ENCODE measurements around the gene SOHLH1.

SOHLH1 gene

DNA sequence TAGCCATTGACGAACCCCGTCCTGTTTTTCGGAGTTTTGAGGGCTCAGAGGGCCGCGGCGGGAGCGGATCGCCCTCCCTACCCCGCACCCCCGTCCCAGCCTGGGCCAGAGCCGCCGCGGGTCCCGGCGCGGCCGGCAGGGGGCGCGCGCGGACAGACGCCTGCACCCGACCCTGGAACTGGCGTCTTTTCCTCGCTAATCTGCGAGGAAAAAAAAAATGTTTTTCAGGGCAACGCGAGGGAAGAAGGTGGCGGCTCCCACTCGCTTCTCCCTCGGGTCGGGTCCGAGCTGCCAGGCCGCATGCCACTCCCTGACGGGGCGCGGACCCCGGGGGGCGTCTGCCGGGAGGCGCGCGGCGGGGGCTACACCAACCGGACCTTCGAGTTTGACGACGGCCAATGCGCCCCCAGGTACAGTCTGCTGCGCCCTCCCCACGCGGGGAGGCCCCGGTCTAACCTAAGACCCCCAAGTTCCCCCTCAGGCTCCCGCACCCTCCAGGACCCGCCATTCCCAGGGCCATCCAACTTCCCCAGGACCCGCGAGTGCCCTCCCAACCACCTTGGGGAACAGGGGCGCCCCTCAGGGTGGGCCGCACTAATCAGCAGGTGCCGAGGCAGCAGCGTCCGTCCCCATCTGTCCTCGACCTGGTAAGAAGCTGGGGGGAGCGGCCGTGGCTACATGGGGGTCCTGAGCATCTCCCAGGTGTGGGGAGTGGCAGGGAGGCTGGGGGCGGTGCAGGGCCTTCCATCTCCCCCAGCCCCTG is 2.9 kb upstream of the SOHLH1 start, which contains the start of gene KCNT1:
Gene KCNT1, plus strand, starts transcription at position 227 of the 763 bp plus-strand sequence. Its CDS starts 74 bp downstream, at position 301.
- DNase-seq = peak in 1 of 2 experiments; percentile 13

DNA sequence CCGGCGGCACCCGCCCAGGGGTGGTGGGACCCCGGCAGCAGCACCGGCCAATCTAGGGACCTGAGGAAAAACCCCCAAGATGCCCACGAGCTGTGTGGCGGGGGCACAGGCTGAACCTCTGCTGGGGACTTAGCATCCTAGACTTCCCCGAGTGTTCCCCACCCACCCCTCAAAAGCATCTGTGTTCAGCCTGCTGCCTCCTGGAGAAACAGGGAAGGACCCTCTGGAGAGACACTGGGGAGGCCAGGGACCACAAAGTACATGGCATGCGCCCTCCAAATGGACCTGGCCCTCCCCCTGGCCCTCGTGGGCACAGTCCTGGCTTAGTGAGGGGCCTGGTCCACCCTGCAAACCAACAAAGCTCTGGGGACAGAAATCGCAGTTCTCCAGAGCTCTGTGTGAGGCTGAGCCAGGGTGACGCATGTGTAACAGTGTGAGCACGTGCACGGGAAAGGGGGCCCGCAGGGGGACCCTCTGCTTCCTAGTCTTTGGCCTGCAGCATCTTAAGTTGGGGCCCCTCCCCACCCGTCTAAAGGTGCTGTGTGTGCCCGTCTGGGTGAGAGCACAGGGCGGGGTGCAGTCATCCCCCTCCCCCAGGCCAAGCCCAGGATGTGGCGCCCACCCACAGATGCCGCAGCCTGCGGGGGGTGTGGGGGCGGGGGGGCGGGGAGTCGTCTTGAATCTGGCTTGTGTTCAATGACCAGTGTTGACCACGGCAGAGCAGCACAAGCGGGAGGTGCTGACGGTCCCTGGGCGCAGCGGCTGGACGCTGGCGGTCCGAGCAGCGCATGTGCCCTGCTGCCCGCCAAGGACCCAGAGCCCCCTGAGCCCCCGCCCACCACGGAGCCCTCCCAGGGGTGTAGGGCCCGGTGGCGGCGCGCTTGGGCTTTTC is 2.0 kb upstream of the SOHLH1 start:
- DNase-seq = no peak

DNA sequence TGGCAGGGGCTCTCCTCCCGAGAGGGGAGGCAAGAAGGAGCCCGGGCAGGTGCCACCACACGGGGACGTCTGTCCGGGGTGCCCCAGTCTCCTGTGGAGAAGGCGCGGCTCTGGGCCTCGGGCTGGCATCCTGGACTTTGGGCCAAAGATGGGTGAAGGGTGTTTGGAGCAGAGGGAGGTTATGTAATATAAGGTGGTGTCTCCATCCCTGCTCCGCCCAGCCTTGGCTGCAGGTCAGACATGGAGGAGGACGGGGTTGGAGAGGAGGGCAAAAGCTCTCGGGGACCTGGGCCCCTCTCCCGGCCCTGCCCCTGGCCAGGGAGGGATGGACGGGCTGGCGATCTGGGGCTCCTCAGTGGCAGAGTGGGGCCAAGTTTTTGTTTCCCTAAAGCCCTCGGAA is 1.2 kb upstream of the SOHLH1 start:
- no peak for DNase-seq

DNA sequence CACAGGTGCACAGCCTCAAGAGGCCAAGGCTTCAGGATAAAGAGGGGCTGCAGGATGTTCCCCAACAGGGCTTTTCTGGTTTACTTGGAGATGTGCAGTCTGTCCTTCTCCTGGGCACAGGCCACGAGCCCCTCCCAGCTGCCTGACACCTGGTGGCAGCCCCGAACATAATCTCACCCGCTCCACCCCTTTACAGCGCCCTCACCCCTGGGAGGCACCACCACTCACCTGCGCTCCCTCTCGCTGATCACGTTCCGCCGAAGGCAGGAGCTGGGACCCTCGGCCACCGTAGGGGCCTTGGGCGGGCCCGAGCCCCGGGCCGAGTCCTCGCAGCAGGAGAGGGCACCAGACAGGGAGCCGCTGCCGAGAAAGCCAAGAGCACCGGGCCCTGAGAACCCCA is 514 bp downstream of the SOHLH1 start:
- DNase-seq = no peak

DNA sequence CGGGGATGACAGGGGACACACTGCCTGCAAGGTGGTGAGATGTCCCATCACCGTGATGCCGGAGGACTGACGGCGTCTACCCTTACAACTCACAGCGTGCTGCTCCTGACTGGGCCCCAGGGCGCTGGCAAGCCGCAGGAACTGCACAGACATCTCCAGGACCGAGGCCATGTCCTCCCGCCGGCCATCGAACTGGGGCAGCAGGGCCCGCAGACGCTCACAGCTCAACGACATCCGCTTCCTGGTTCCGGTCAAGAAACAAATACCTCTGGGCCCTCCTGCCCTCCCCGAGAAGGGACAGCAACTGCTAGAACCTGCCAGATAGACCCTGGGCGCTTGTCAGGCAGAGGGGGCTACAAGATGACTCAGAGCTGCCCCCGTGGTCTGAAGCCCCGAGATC is 1.0 kb downstream of the SOHLH1 start:
- no peak for DNase-seq

DNA sequence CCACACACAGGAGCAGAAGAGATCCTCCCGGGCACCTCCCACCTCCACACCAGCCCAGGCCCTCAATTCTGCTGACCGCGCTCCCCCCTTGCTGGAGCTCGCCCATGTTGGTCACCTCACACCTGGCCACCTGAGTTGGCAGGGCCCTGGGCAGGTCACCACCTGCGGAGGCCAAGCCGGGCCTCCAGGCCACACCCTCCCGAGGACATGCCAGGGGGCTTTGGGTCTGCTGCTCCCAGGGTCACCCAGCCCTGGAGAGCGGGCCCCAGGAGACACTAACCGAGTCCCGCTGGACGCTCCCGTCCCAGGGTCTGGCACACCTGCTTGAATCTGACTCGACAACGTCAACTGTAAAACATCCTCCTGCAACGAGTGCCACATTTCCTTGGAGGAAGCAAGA is 2.1 kb downstream of the SOHLH1 start:
- DNase-seq = no peak

DNA sequence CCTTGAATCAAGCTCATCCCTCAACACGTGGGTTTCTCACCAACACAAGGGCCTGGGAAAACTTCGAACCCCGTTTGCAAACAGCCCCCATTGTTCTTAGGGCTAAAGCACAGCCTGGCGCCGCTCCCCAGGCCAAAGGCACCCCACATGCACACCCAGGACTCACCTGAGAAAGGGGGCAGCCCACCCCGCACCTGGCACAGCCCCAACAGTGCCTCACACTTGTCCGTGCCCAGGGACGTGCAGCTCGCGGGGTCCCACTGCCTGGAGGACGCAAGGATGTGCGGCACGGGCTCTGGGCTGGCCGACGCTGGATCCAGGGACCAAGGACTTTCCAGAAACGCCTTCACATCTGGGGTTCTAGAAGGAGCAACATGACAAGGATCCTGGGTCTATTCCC is 2.8 kb downstream of the SOHLH1 start:
- no peak for DNase-seq

DNA sequence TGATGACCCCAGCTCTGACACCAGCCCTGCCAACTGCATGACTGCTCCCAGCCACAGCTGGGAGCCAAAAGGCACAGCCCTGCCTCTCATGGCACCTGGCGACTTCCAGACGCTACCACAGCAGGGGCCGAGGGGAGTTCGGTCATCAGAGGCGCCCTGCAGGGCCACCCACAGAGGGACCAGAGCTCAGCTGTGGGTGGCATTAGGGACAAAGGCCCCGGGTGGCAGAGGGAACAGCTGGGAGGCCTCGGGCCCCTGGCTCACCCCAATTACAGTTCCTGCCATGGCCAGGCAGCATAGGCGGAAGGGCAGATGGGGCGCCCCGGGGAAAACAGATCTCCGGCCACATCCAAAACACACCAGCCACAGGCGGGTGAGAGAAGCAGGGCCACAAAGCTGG is 3.6 kb downstream of the SOHLH1 start:
- DNase-seq = no peak

DNA sequence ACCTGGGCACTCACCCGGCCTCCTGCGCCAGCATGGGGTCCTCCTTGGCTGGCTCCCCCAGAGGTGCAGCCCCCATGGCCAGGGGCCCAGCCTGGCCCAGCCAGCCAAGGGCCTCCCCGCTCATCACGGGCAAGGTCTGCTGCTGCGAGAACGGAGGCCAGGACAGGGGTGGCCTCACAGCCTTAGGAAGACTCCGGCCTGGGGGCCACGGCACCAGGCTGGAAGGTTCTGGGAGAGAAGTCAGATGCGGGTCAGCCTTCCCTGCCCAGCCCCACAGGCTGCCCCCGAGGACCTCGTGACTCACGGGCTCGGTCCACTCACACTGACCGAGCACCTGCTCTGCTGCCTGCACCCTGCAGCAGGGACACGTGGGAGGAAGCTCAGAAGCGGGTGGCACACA is 4.2 kb downstream of the SOHLH1 start:
- DNase-seq = no peak

DNA sequence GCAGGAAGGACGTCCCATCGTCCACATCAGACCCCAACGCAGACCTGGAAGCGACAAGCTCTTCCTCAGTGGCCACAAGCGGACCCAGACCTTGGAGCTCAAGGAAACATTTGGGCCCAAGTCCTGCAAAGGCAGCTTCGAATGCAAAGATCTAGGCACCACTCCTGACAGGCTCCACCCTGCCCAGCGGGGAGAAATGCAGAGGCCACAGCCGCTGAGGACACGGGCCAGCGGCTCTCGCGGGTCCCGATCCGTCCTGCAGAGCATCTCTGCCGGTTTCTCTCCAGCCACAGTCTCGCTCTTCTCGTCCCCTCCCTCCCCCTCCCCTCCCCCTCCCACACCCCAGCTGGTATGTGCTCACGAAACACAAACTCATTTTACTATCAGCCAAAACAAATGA is 4.9 kb downstream of the SOHLH1 start:
- DNase-seq = no peak

DNA sequence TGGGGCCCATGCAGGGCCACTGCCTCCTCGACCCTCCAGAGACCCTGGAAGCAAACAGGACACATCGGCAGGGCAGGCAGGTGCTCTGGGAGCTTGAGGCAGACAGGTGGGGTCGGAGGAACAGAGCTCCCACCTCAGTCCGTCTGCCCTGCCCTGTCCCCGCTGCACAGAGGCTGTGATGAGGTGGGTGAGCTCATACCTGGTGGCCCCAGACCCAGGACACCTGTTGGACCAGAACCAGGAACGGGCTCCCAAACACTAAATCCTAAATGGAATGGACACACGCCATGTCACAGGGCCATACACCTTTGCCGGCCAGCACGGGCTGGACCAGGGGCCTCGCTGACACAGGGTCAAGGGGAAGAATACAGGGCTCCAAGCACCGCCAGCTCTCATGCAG is 5.5 kb downstream of the SOHLH1 start:
- DNase-seq = no peak

DNA sequence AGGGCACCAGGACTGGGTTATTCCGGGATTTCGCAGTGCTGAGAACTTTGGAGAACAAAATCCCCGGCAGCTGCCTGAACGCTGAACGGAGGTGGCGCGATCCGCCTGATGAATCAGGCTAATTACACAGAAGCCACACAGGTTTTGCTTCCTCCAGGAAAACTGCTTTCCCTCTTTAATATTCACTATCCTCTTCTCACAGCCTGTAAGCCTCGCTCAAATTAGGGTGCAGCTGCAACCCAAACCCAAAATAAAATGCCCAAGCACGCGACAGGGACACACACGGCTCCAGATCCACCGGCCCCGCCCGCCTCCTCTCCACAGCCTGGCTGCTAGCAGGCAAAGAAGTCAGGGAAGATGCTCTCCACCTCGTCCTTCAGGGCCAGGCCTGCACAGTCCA is 6.0 kb downstream of the SOHLH1 start:
- DNase-seq = no peak

DNA sequence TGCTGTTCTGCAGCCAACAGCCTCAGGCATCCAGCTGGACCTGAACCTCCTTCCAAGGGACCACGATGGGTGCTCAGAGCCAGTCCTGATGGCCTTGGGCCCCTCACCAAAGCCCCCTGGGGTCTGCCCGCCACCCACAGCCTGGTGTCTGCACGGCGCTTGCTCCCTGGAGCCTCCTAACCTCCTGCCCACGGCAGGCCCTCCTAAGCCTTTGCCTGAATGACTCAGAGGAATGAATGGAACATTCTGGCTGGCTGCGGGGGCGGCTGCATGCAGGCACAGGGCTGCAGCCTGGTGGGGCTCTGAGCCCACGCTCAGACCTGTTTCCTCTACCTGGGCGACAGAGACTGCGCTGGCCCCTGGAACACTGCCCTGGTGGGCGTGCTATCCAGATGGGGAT is 6.9 kb downstream of the SOHLH1 start:
- no peak for DNase-seq

DNA sequence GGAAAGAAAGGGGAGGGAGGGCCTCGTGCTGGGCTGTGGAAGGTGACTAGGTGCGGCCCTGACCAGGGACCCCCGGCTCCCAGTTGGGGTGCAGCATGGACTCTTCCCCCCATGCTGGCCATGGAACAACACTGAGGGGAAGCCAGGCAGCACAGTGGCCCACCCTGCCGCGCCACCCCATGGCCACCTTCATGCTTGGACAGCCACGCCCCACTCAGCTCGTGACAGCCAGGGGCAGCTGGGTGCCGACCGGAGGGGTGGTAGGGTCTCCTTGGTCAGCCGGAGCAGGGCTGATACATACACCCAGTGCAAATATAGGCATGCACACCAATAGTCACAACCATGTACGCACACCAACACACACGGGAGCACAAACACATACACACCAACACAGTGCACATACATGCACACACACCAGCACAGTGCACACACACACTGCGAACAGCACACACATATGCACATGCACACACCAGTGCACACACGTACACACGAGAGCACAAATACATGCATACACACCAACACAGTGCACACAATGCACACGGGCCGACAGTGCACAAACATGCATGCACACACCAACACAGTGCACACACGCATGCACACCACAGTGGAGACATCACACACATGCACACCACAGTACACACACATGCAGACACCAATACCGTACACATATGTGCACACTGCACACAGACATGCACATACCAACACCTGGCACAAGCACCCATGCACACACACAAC is 8.3 kb downstream of the SOHLH1 start:
- DNase-seq = no peak

DNA sequence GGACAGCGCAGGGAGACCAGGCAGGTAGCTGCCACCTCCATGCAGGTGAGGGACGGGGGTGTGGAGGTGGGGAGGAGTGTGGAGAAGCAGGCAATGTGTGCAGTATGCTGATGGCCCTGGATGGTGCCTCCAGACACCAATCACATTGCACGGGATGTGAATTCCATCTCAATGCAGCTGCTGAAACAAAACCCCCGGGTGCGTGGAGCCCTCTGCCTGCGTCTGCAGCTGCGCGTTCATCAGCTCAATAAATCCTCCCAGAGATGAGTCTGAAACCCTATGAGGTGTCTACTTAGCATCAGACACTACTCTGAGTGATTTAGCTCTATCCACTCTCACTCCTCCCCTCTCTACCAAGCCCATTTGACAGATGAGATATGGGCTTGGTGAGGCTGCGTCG is 10.3 kb downstream of the SOHLH1 start:
- no peak for DNase-seq

DNA sequence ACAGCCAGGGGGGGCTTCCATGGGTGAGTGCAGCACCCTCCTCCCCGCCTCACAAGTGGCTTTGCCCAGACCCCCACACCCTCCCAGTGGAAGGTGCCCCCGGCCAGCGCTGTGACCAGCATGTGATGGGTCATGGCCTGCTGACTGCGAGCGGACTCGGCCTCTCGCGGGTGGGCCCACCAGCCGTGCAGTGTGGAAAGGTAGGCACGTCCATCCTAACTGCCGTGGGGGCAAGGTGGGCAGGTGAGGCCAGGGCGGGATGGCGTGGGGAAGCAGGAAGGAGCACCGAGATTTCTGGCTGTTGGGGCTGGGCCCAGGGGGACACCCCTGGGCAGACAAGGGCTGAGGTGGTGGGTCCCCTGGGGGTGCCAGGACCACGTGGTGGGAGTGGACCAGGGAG is 12.1 kb downstream of the SOHLH1 start:
- no peak for DNase-seq

DNA sequence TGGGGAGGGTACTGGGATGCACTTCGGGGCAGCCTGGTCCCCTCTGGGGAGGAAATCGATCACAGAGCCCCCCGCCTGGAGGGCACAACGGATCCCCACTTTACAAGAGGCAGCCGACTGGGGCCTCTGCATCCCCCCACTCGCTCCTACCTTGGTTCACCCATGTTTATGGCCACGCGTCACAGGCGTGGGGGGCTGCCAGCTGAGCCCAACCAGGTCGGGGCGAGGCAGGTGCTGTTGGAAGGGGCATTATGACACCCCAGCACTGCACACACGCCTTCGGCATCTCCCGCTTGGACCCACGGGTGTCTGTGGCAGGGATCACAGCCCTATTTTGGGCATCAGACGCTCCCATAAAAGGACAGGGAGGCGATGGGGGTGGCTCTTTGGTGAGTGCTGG is 14.6 kb downstream of the SOHLH1 start:
- no peak for DNase-seq

DNA sequence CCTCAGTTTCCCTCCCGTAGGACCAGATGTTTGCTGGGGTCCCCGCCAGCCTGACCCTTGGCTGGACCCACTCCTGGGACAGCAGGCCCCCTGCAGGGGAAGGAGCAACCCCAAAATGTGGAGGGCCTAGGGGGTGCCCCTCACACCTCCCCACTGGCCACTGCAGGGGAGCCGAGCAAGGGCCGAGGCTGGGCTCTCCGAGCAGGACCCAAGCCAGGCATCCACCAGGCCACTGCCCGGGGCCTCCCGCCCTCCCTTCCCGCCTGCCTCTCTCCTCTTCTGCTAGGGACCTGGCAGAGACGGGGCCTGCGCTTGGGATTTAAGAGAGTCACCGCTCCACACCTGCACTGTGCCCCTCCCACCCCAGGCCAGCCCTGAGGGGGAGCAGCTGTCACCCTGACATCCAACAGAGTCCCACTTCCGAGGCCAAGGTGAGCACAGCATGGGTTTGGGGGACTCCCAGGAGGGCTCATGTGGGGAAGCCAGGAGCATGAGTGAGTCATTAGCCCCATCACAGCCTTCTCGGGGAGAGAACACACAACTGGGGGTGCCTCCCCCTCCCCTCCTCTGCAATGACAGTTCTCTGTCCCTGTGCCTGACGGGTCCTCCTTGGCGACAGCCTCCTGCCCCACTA is 15.8 kb downstream of the SOHLH1 start:
- no peak for DNase-seq

DNA sequence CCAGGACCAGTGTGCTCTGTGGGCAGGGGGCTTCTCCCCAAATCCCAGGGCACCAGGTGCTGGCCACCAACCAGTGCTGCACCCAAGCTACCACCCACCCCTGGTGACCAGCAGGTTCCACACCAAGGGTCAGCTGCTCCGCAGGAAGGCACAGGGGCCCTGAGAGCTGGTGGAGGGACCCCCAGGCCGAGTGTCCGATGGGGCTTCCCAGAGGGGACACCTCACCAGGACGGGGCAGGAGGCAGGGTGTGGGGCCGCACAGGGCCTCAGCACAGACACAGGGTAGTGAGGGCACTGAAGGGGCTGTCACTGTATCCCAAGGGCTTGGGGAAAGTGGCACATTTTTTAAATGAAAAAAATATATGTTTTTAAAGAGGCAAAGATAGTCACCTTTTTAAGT is 18.1 kb downstream of the SOHLH1 start:
- no peak for DNase-seq

DNA sequence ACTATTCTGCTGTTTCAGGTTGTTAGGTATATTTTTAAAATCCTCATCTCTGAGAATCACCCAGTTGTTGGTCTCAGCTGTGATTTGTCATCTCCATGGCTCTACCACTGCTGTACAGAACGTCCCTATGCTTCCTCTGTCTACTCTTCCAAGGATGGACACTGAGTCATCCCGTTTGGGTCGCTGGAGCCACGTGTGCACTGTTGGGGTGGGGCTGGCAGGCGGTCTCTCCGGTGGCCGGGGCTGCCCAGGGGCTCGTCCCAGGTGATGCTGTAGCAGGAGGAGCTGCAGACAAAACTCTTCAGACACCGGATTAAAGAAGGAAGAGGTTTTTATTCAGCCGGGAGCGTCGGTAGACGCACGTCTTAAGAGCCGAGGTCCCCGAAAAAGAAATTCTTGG is 19.2 kb downstream of the SOHLH1 start:
- no peak for DNase-seq

DNA sequence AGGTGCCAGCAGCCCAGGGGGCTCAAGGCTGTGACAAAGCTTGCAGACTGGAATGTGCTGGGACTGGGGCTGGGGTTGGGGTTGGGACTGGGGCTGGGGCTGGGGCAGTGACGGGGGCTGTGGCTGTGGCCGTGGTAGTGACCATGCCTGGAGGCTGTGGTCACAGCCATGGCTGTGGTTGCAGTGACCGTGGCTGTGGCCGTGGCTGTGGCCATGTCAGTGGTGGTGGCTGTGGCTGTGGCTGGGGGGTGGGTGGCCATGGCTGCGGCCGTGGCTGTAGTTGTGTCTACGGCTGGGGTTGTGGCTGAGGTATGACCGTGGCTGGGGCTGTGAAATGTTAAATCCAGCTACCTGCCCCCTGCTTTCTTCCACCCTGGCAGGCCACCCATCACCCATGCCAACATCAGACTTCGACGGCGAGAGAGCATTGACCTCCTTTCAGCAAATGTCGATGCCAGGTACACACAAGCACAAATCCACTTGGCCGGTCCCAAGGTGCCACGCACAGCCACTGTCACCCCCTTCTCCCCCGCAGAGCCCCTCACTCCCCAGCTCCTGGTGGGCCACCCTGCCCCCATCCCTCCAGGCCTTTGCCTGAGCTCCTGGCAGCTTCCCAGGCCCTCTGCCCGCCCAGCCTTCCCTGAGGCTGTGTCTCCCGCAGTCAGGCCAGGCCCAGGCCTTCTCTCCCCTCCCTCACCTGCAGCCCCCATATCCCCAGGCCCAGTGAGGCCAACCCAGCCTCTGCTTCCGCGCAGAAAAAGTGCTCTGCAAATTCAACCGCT is 20.9 kb downstream of the SOHLH1 start:
- no peak for DNase-seq

DNA sequence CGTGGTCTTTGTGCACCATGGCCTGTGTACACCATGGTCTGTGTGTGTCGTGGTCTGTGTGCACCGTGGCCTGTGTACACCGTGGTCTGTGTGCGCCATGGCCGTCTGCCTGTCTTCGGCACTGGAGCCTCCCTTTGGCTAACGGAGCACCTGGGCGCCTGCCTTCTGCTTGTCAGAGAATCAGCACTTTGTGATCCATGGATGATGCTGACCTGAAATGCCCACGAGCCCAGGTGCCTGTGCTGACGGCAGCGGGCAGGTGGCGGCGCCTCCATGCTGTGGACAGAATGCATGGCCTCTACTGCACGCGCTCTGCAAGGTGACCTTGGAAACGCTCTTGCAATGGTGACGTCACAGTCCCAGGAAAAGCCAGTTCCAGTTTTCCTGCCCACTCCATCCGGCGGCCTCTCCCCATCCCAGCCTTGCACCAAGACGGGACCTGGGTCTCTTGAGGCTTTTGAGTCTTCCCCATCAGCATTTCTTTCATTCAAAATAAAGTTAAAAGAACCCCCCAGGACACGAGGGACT is 21.6 kb downstream of the SOHLH1 start:
- no peak for DNase-seq

Data from SHP77 (cell line).